GM18526 (cell line): ENCODE results near the gene CCNF.

Source experiments
- POLR2A ChIP-seq: IDR thresholded peaks from 3 replicates; pipeline ENCODE4 v1.6.1; 2011; ENCODE audit not compliant: insufficient read length; ENCODE audit errors: extremely low read depth

The CCNF gene

GRCh38 chr16:2464333-2464732 is 35.1 kb downstream of the CCNF start:
- TF ChIP-seq POLR2A = no peak

- no peak for TF ChIP-seq POLR2A
These were observed 36.6 kb downstream of the CCNF start for GRCh38 chr16:2465653-2466415.

GRCh38 chr16:2466667-2467527 is 37.6 kb downstream of the CCNF start:
- TF ChIP-seq POLR2A = no peak

GRCh38 chr16:2467528-2468232 is 38.4 kb downstream of the CCNF start:
- TF ChIP-seq POLR2A = peak; percentile 36

GRCh38 chr16:2468233-2468724 is 39.0 kb downstream of the CCNF start:
- no peak for TF ChIP-seq POLR2A

GRCh38 chr16:2468725-2469398 is 39.6 kb downstream of the CCNF start:
- no peak for TF ChIP-seq POLR2A

GRCh38 chr16:2469399-2470233 is 40.4 kb downstream of the CCNF start:
- no peak for TF ChIP-seq POLR2A

GRCh38 chr16:2470234-2470601 is 41.0 kb downstream of the CCNF start:
- TF ChIP-seq POLR2A = no peak

GRCh38 chr16:2470603-2471015 is 41.4 kb downstream of the CCNF start:
- TF ChIP-seq POLR2A = no peak

- no peak for TF ChIP-seq POLR2A
These were observed 41.9 kb downstream of the CCNF start, which contains the start of gene NTN3 for GRCh38 chr16:2471016-2471652. Gene NTN3, plus strand, starts transcription at chr16:2471297. Its CDS starts 405 bp downstream, at chr16:2471702.

- TF ChIP-seq POLR2A = no peak
These were observed 42.6 kb downstream of the CCNF start for GRCh38 chr16:2471653-2472487.

- TF ChIP-seq POLR2A = no peak
These were observed 43.2 kb downstream of the CCNF start for GRCh38 chr16:2472488-2472864.
